ENCODE data around the gene MFAP3L. TPM values are rescaled to one million over a fixed set of nuclear protein-coding genes. Genes with fewer than 3 reads are reported as not detected.

Gene MFAP3L
- polyA plus RNA-seq, 3 donors, result 0.01 to 0.18 TPM; not detected in 1

- Histone ChIP-seq H2AFZ (ENCODE audit: insufficient read depth, low read depth, low read length, poor library complexity, severe bottlenecking) (no peak overlapping the region), H3K9me3 (replicated peaks in 1 of 2; ENCODE audit: control insufficient read depth in 1 of 2, insufficient read depth in 1 of 2, low read length in 2 of 2) (no peaks in the 10 kb centered on the region), H4K20me1 (ENCODE audit: insufficient read depth, low read length) (no peaks in the 10 kb centered on the region), H3K9ac (ENCODE audit: insufficient read depth, low read length, poor library complexity, severe bottlenecking) (no peak overlapping the region), H3K79me2 (ENCODE audit: insufficient read depth, low read length) (no peaks in the 10 kb centered on the region), H3K27ac (ENCODE audit: low read depth in 1 of 2, low read length in 2 of 2) (no peak overlapping the region), H3K4me2 (replicated peaks; ENCODE audit: extremely low read depth, low read length, poor library complexity, severe bottlenecking) (no peak overlapping the region), H3K27me3 (ENCODE audit: control insufficient read depth in 2 of 2, insufficient read depth in 2 of 2, low read length in 2 of 2) (no peaks in the 10 kb centered on the region), H3K4me3 (replicated peaks in 1 of 3; ENCODE audit: low read depth in 2 of 3, low read length in 3 of 3) (no peak overlapping the region), H3K4me1 (ENCODE audit: control insufficient read depth in 1 of 2, insufficient read depth in 2 of 2, low read length in 2 of 2) (no peaks in the 10 kb centered on the region), H3K36me3 (replicated peaks in 1 of 2; ENCODE audit: control insufficient read depth in 1 of 2, insufficient read depth in 2 of 2, low read length in 2 of 2) (no peaks in the 10 kb centered on the region)
- H3K27ac Mint-ChIP-seq, result peak overlapping the region in 1 of 7 donors; percentile 42
- no peak for TF ChIP-seq CTCF (IDR thresholded peaks at IDR 0.05)
- peaks cover 4% of the 10 kb centered on the region for H3K4me1 Mint-ChIP-seq
- WGBS (ENCODE audit: insufficient coverage), result 96% methylated on average over 4 of the region's 7 CpGs
- no peaks in the 10 kb centered on the region for H3K36me3 Mint-ChIP-seq
- H3K27me3 Mint-ChIP-seq (ENCODE audit: low read depth in 3 of 3), result peaks cover 4 to 11% (median 5%) of the 10 kb centered on the region in 3 donors
- no peak overlapping the region for H3K4me3 Mint-ChIP-seq
- intact Hi-C loops (cut with micrococcal nuclease), result no loop called here
- peaks cover 0 to 3% (median 0%) of the 10 kb centered on the region in 7 donors for H3K9me3 Mint-ChIP-seq
- no peak for DNase-seq
Observed at GRCh38 chr4:170038232-170038631, 12.0 kb upstream of the MFAP3L start.

- Mint-ChIP-seq H3K27ac (no peak overlapping the region), H3K36me3 (no peaks in the 10 kb centered on the region), H3K4me1 (peaks cover 4% of the 10 kb centered on the region), H3K9me3 (peaks cover 0 to 3% (median 0%) of the 10 kb centered on the region in 7 donors), H3K27me3 (ENCODE audit: low read depth in 3 of 3) (peaks cover 4 to 10% (median 6%) of the 10 kb centered on the region in 3 donors), H3K4me3 (no peak overlapping the region)
- Histone ChIP-seq H3K9ac (ENCODE audit: insufficient read depth, low read length, poor library complexity, severe bottlenecking) (no peak overlapping the region), H3K4me1 (ENCODE audit: control insufficient read depth in 1 of 2, insufficient read depth in 2 of 2, low read length in 2 of 2) (no peaks in the 10 kb centered on the region), H3K27ac (ENCODE audit: low read depth in 1 of 2, low read length in 2 of 2) (no peak overlapping the region), H3K27me3 (ENCODE audit: control insufficient read depth in 2 of 2, insufficient read depth in 2 of 2, low read length in 2 of 2) (no peaks in the 10 kb centered on the region), H3K4me3 (replicated peaks in 1 of 3; ENCODE audit: low read depth in 2 of 3, low read length in 3 of 3) (no peak overlapping the region), H4K20me1 (ENCODE audit: insufficient read depth, low read length) (no peaks in the 10 kb centered on the region), H2AFZ (ENCODE audit: insufficient read depth, low read depth, low read length, poor library complexity, severe bottlenecking) (no peak overlapping the region), H3K36me3 (replicated peaks in 1 of 2; ENCODE audit: control insufficient read depth in 1 of 2, insufficient read depth in 2 of 2, low read length in 2 of 2) (no peaks in the 10 kb centered on the region), H3K79me2 (ENCODE audit: insufficient read depth, low read length) (no peaks in the 10 kb centered on the region), H3K4me2 (replicated peaks; ENCODE audit: extremely low read depth, low read length, poor library complexity, severe bottlenecking) (no peak overlapping the region), H3K9me3 (replicated peaks in 1 of 2; ENCODE audit: control insufficient read depth in 1 of 2, insufficient read depth in 1 of 2, low read length in 2 of 2) (no peaks in the 10 kb centered on the region)
- no peak for TF ChIP-seq CTCF (IDR thresholded peaks at IDR 0.05)
- WGBS (ENCODE audit: insufficient coverage), result 100% methylated on average over 1 of the region's 1 CpG
- DNase-seq, result no peak
- intact Hi-C loops (cut with micrococcal nuclease), result no loop called here
Observed at GRCh38 chr4:170037481-170037880, 11.3 kb upstream of the MFAP3L start.
